Measurements from ENCODE around the gene ZNF865. TPM values are rescaled to one million over a fixed set of nuclear protein-coding genes. Genes with fewer than 3 reads are reported as not detected.
"Not testable (repeated sequence)": the region's sequence is repeated elsewhere in the genome, so short reads cannot be mapped to it uniquely, and the experiment has no call there.

The ZNF865 gene
- total RNA-seq, 2 experiments from 2014 or later, result 10.5 to 10.7 TPM

DNA sequence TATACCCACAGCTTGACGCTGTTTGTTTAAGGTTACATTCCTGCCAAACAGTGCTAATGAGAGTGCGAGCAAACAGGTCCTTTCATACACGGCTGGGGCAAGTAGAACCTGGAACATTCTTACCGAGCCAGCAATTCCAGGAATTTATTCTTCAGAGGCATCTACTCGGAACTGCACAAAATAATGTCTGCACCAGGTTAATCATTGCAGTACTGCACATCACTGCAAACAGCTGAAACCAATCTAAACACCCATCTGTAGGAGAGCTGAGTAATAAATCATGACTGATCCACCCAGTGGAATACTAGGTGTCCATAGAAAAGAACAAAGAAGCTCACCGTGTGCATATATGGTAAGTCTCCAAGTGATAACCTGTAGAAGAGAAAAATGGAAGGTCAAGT lies 23.6 kb upstream of the ZNF865 start:
- H3K36me3 Mint-ChIP-seq, result peaks cover 16% of the 10 kb centered on the region
- DNase-seq, result no peak
- no peak overlapping the region for H3K27ac Mint-ChIP-seq
- H3K9me3 Mint-ChIP-seq, result no peaks in the 10 kb centered on the region
- peak overlapping the region; percentile 84 for H3K4me3 Mint-ChIP-seq
- peaks cover 26% of the 10 kb centered on the region for H3K4me1 Mint-ChIP-seq
- H3K27me3 Mint-ChIP-seq, result no peaks in the 10 kb centered on the region

DNA sequence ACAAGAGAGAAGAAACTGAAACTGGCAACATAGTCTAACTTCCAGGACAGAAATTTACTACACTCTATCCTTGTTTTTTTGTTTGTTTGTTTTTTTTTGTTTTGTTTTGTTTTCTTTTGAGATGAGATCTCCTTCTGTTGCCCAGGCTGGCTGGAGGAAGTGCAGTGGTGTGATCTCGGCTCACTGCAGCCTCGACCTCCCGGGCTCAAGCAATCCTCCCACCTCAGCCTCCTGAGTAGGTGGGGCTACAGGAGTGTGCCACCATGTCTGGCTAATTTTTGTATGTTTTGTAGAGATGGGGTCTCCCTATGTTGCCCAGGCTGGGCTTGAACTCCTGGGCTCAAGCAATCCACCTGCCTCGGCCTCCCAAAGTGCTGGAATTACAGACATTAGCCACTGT lies 23.2 kb upstream of the ZNF865 start:
- not testable (repeated sequence) for H3K4me3 Mint-ChIP-seq, H3K27me3 Mint-ChIP-seq, DNase-seq, H3K27ac Mint-ChIP-seq, H3K9me3 Mint-ChIP-seq
- H3K4me1 Mint-ChIP-seq, result peaks cover 30% of the 10 kb centered on the region
- peaks cover 11% of the 10 kb centered on the region for H3K36me3 Mint-ChIP-seq

DNA sequence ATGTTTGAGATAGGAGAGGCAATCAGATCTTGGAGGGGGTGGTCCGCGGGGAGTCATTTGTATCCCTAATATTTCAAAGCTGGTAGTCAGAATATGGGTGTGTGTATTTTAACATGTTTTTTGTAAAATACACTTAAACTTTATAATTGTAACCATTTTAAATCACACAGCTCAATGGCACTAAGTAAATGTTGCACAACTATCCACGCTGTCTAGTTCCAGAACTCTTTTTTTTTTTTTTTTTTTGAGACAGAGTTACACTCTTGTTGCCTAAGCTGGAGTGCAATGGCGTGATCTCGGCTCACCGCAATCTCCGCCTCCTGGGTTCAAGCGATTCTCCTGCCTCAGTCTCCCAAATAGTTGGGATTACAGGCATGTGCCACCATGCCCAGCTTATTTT lies 21.6 kb upstream of the ZNF865 start:
- not testable (repeated sequence) for H3K27me3 Mint-ChIP-seq, H3K27ac Mint-ChIP-seq, H3K9me3 Mint-ChIP-seq, H3K4me3 Mint-ChIP-seq, H3K36me3 Mint-ChIP-seq, DNase-seq
- H3K4me1 Mint-ChIP-seq, result peaks cover 32% of the 10 kb centered on the region

DNA sequence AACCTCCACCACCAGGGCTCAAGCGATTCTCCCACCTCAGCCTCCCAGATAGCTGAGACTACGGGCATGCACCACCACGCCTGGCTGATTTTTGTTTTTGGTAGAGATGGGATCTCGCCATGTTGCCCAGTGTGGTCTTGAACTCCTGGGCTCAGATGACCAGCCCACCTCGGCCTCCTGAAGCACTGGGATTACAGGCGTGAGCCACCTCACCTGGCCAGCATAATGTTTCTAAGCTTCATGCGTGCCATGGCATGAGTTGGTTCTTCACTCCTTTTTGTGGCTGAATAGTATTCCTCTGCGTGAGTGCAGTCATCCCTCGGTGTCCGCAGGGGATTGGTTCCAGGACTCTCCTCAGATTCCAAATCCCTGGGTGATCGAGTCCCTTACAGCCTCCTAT lies 20.6 kb upstream of the ZNF865 start:
- DNase-seq, result no peak
- H3K9me3 Mint-ChIP-seq, result no peaks in the 10 kb centered on the region
- H3K36me3 Mint-ChIP-seq, result peaks cover 2% of the 10 kb centered on the region
- no peak overlapping the region for H3K27ac Mint-ChIP-seq
- H3K4me1 Mint-ChIP-seq, result peaks cover 28% of the 10 kb centered on the region
- no peak overlapping the region for H3K4me3 Mint-ChIP-seq
- no peaks in the 10 kb centered on the region for H3K27me3 Mint-ChIP-seq

DNA sequence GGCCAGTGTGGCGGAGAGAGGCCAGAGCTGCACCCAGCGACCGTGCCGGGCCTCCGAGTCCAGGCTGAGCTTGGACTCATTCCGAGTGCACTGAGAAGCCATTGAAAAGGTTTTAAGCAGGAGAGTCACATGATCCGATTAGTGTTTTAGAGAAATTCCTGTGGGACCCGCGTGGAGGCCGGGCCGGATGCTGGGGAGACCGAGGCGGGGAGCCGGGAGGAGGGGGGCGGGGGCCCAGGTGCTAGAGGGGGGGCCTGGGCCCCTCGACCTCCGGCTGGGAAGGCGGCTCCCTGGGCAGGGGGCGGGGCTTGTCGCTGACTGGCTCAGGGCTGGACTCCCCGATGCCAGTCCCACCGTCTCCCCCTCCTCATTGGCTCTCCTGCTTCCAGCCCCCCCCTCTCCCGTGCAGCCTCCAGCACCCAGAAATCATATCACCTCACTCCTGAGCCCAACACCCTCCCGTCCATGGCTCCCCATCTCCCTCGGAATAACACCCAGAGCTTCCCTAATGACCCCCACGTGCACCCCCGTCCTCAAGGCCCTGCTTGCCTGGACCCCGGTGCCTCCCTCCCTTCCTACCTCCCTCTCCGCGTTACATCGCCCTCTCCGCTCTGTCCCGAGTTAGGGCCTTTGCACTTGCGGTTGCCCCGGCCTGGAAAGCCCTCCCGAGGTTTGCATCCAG lies 19.6 kb upstream of the ZNF865 start:
- peak; percentile 44 for DNase-seq
- no peak overlapping the region for H3K27ac Mint-ChIP-seq
- peaks cover 26% of the 10 kb centered on the region for H3K4me1 Mint-ChIP-seq
- no peaks in the 10 kb centered on the region for H3K9me3 Mint-ChIP-seq
- peak overlapping the region; percentile 55 for H3K4me3 Mint-ChIP-seq
- no peaks in the 10 kb centered on the region for H3K27me3 Mint-ChIP-seq
- H3K36me3 Mint-ChIP-seq, result no peaks in the 10 kb centered on the region

DNA sequence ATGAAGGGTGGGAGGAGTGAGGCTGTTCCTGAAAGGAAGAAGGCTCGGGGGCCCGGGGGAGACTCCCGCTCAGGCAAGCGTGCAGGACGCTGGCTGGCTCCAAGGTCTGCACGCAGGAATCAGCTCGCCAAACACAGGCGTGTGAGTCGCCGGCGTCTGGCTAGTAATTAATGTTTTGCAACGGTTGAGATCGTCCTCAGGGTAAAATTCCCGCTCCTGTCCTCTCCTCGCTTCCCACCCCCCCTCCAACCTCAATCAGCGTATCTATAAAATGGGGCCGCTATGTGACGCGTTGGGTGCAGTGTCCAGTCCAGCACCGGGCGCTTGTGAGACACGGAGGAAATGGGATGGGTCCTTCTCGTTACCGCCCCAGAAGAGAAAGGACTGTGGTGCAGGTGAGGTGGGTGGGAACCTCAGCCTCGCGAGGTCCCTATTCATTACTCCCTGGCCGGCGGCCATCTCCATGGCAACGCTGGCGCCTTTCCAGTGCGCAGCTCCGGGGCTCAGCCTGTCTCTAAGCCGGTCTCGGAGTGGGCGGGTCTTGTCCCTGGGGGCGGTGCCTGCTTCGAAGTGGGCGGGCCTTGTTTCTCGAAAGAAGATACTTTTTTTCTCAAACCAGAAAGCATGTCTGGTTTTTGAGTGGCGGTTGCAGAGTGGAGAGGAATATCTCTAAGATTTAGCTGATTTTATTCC lies 18.3 kb upstream of the ZNF865 start:
- Mint-ChIP-seq H3K36me3 (no peaks in the 10 kb centered on the region), H3K9me3 (no peaks in the 10 kb centered on the region), H3K4me1 (peaks cover 16% of the 10 kb centered on the region), H3K27me3 (no peaks in the 10 kb centered on the region), H3K27ac (peak overlapping the region; percentile 16), H3K4me3 (peak overlapping the region; percentile 77)
- peak; percentile 95 for DNase-seq

DNA sequence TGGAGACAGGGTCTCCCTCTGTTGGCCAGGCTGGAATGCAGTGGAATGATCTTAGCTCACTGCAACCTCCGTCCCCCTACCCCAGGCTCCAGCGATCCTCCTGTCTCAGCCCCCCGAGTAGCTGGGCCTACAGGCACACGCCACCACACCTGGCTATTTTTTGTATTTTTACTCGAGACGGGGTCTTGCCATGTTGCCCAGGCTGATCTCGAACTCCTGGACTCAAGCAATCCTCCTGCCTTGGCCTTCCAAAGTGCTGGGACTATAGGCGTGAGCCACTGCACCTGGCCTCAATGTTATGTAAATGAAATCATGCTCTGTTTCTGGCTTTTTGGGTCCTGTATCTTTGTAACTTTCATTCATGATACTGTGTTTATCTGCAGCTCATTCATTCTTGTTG lies 16.7 kb upstream of the ZNF865 start:
- peaks cover 16% of the 10 kb centered on the region for H3K4me1 Mint-ChIP-seq
- H3K27me3 Mint-ChIP-seq, result no peaks in the 10 kb centered on the region
- H3K9me3 Mint-ChIP-seq, result no peaks in the 10 kb centered on the region
- no peaks in the 10 kb centered on the region for H3K36me3 Mint-ChIP-seq
- no peak for DNase-seq
- H3K4me3 Mint-ChIP-seq, result no peak overlapping the region
- no peak overlapping the region for H3K27ac Mint-ChIP-seq

DNA sequence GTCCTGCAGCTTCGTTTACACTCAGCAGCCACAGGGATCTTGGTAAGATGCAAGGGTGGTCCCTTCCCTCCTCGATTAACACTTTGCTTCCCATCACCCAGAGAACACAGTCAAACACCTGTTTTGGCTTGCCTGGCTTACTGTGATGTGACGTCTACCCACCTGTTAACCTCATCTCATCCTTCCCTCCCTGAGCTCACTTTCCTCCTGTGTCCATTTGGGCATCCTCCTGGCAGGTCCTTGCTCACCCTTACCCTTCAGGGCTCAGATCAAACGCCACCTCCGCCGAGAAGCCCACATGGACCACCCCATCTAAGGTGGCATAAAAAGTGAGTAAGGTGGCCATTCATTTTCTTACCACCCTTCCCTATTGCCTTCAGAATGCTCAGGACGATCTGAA lies 15.3 kb upstream of the ZNF865 start:
- H3K27ac Mint-ChIP-seq, result no peak overlapping the region
- no peak for DNase-seq
- no peak overlapping the region for H3K4me3 Mint-ChIP-seq
- peaks cover 16% of the 10 kb centered on the region for H3K4me1 Mint-ChIP-seq
- H3K9me3 Mint-ChIP-seq, result no peaks in the 10 kb centered on the region
- no peaks in the 10 kb centered on the region for H3K27me3 Mint-ChIP-seq
- H3K36me3 Mint-ChIP-seq, result peaks cover 6% of the 10 kb centered on the region

DNA sequence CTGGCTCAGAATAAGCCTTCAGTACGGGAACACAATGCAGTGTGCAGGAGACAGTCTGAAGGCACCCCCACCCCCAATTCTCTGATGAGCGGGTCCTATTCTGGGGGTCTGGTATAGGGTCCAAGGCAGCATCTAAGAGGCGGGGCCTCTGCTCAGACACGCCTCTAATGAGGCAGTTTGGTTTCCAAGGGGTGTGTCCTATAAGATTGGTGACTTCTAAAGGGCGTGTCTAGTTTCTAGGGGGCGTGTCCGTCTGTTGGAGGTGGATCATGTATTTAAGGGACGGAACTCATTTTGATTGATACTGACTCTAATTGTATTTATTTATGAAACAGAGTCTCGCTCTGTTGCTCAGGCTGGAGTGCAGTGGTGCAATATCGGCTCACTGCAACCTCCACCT lies 14.8 kb upstream of the ZNF865 start:
- no peak overlapping the region for H3K4me3 Mint-ChIP-seq
- no peaks in the 10 kb centered on the region for H3K9me3 Mint-ChIP-seq
- peaks cover 11% of the 10 kb centered on the region for H3K36me3 Mint-ChIP-seq
- no peak overlapping the region for H3K27ac Mint-ChIP-seq
- peaks cover 11% of the 10 kb centered on the region for H3K4me1 Mint-ChIP-seq
- H3K27me3 Mint-ChIP-seq, result no peaks in the 10 kb centered on the region
- DNase-seq, result no peak

DNA sequence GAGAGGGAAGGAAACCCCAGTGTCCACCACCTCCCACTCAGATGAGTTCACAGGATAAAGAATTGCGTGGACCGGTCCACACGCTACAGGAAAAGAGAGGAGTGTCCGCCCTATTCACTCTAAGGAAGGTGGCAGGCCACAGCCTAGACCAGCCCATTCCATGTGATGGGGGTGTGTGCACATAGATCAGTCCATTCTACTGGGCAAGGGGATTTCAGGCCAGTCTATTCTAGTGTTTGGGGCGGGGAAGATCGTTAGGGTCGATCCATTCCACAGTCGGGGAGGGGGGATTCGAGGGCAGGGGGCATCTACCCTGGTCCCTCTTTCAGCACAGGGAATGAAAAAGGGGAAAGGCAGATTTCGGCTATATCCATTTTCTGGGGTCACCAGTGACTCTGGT lies 13.9 kb upstream of the ZNF865 start:
- no peak overlapping the region for H3K4me3 Mint-ChIP-seq
- no peaks in the 10 kb centered on the region for H3K9me3 Mint-ChIP-seq
- H3K36me3 Mint-ChIP-seq, result peaks cover 20% of the 10 kb centered on the region
- peaks cover 7% of the 10 kb centered on the region for H3K4me1 Mint-ChIP-seq
- no peak for DNase-seq
- no peaks in the 10 kb centered on the region for H3K27me3 Mint-ChIP-seq
- H3K27ac Mint-ChIP-seq, result no peak overlapping the region

DNA sequence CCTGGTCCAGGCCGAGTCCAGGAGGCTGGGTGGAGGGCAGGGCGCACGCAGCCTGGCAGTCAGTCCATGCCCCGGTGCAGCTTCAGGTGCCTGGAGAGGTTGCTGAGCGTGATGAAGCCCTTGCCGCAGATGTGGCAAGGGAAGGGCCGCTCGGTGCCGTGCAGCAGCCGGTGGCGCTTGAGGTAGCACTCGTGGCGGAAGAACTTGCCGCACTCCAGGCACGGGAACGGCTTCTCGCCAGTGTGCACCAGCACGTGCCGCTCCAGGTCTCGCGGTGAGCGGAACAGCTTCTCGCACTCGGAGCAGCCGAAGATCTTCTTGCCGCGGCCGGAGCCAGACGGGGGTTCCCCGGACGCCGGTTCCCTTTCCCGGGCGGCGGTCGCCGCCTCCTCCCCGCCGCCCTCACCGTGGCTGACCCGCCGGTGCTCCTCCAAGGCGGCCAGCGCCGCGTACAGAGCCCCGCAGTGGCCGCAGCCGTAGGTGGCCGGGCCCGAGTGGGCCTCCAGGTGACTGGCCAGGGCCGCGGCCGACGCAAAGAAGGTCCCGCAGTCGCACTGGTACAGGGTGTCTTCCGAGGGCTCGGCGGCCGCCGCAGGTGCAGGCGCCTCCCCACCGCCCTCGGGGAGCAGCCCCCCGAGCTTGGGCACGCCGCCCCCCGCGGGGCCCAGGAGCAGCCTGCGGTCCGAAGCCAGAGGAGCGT lies 12.9 kb upstream of the ZNF865 start:
- H3K4me3 Mint-ChIP-seq, result no peak overlapping the region

DNA sequence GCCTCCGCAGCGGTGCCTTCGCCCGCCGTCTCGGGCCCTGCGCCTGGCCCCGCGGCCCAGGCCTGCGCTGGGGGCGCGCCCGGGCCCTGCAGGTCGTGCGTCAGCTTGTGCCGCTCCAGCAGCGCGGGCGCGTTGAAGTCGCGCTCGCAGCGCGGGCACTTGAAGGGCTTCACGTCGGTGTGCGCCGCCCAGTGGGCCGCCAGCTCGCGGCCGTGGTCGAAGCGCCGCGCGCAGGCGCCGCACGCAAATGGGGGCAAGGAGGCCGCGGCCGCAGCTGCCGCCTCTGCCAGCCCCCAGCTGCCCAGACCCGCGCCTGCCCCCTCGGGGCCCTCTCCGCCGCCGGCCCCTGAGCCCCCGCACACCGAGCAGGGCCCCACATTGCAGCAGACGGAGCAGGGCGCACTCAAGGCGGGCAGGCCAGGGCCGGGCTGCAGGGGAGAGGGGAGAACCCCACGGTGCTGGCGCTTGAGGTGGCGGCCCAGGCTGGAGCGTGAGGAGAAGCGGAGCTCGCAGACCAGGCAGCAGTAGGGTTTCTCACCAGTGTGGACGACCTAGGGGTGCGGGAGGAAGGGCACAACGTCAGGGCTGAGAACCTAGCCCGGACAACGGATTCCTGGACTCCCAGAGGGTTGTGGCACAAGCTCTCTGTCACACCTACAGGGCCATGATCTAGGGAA lies 12.2 kb upstream of the ZNF865 start:
- Mint-ChIP-seq H3K27ac (peak overlapping the region; percentile 28), H3K36me3 (peaks cover 29% of the 10 kb centered on the region), H3K27me3 (no peaks in the 10 kb centered on the region), H3K9me3 (no peaks in the 10 kb centered on the region), H3K4me3 (no peak overlapping the region), H3K4me1 (peaks cover 4% of the 10 kb centered on the region)
- no peak for DNase-seq

More for the DNA sequence above, 12.9 kb upstream of the ZNF865 start:
- DNase-seq, result no peak
- no peaks in the 10 kb centered on the region for H3K27me3 Mint-ChIP-seq
- no peaks in the 10 kb centered on the region for H3K9me3 Mint-ChIP-seq
- no peak overlapping the region for H3K27ac Mint-ChIP-seq
- no peaks in the 10 kb centered on the region for H3K4me1 Mint-ChIP-seq
- peaks cover 26% of the 10 kb centered on the region for H3K36me3 Mint-ChIP-seq

DNA sequence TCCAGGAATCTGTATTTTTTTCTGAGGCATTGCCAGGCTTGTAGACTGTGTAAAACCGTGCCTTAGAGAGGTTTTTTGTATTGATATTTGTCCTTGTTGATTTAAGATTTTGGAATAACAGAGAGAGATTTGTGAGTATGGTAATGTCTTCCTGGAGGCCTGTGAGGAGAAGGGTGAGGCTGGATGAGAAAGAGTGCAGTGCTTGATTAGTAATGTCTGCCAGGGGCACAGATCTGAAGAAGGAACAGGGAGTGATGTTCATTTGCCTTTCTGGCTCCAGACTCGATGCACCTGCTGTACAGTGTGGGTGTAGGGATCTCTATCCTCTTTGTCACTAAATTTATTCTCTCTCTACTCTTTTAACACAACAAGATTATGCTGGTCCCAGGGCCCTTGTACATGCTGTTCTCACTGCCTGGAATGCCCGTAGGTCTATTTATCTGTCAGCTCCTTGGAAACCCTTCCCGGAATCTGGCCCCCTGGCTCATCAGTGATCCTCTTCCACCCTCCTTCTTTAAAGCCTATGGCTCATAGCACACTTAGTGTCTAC lies 10.4 kb upstream of the ZNF865 start:
- no peak overlapping the region for H3K27ac Mint-ChIP-seq

DNA sequence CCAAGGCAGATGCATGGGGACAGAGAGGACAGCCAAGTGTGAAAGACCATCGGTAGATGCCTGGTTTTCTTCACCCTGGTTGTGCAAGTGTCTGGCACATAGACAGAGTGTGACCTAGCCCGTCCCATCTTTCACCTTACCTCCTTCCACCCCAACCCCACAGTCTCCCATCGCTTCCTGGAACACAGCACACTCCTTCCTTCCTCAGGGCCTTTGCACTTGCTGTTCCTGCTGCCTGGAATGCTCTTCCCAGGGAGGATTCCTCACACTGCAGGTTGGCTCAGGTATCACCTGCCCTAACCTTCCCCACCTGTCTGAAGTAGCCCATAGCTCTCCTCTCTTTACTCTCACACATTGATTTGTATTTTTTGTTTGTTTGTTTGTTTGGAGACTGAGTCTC lies 9.1 kb upstream of the ZNF865 start:
- peaks cover 3% of the 10 kb centered on the region for H3K9me3 Mint-ChIP-seq
- DNase-seq, result no peak
- no peaks in the 10 kb centered on the region for H3K27me3 Mint-ChIP-seq
- peaks cover 33% of the 10 kb centered on the region for H3K36me3 Mint-ChIP-seq
- no peak overlapping the region for H3K27ac Mint-ChIP-seq
- H3K4me1 Mint-ChIP-seq, result peaks cover 14% of the 10 kb centered on the region
- H3K4me3 Mint-ChIP-seq, result no peak overlapping the region

More for the DNA sequence above, 10.4 kb upstream of the ZNF865 start:
- Mint-ChIP-seq H3K4me1 (peaks cover 9% of the 10 kb centered on the region), H3K4me3 (no peak overlapping the region), H3K9me3 (peaks cover 3% of the 10 kb centered on the region), H3K36me3 (peaks cover 33% of the 10 kb centered on the region), H3K27me3 (no peaks in the 10 kb centered on the region)
- no peak for DNase-seq

DNA sequence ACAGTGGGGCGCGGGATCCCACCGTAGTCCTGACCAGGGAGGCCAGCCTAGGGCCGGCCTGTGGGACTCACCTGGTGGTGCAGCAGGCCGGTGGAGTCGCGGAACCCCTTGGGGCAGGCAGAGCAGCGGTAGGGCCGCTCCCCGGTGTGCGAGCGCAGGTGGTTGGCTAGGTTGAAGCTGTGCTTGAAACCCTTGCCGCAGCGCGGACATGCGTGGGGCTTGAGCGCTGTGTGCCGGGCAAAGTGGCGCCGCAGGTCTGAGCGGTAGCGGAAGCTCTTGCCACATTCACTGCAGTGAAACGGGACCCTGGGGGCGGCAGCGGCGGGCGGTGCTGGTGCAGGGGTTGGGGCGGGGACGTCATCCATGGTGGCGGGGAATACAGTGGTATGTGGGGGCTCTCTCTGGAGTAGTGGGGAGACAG lies 7.9 kb upstream of the ZNF865 start:
- Mint-ChIP-seq H3K9me3 (peaks cover 3% of the 10 kb centered on the region), H3K4me1 (peaks cover 14% of the 10 kb centered on the region), H3K4me3 (no peak overlapping the region), H3K36me3 (peaks cover 33% of the 10 kb centered on the region), H3K27me3 (no peaks in the 10 kb centered on the region), H3K27ac (no peak overlapping the region)
- no peak for DNase-seq
